Putamen (tissue), 1 donor: ENCODE data around the gene PHF10.

Experiments
- DNase-seq: peaks from one replicate; pipeline ENCODE4 v3.0.0-alpha.2; 2016; ENCODE audit warnings: low spot score

PHF10 gene

DNA sequence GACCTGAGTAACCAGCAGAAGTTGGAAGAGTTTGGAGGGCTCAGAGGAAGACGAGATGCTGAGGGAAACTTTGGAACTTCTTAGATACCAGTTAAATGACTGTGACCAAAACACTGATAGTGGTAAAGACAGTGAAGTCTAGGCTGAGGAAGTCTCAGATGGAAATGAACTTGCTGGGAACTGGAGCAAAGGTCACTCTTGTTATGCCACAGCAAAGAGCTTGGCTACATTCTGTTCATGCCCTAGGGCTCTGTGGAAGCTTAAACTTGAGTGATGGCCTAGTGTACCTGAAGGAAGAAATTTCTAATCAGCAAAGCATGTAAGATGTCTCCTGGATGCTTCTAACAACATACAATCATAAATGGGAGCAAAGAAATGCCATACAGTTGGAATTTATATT, 47.2 kb downstream of the PHF10 start:
- DNase-seq, result no peak

- DNase-seq, result no peak
These were observed 49.3 kb downstream of the PHF10 start for GRCh38 chr6:169675011-169675410.

DNA sequence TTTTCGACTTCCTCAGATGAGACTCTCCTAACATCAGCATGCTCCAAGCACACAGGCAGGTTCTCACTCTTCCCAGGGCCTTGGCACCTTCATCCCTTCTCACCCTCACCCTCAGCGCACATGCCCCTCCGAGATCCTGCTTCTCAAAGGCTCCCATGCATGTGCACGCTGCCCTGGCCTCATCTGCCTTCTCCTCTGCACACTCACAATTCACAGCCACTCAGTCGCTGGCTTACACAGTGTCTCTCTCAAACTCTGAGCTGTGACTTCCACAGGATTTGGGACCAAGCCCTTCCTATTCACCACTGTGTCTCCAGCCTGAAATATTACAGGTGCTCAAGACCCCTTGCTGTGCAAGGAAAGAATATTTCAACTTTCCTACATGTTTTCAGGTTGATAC, 52.7 kb downstream of the PHF10 start:
- no peak for DNase-seq

- no peak for DNase-seq
These were observed 54.4 kb downstream of the PHF10 start for GRCh38 chr6:169669889-169670288.

DNA sequence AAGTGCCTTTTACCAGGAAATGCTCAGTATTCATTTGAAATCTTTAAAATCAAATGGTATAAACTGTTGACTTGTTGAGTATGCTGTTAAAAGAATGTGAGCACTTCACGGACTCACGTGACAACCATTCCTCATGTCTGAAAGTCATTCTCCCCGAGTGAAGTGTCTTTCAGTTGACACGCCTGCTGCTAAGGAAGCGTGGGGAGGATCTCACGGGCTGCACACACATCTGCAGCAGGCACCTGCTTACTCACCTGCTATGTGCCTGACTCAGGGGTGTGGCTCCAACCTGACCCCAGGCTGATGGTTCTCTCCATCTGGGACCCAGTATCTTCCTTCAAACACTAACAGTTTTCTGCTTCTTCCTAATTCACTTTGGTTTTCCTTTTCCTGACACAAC, 55.2 kb downstream of the PHF10 start:
- no peak for DNase-seq

DNA sequence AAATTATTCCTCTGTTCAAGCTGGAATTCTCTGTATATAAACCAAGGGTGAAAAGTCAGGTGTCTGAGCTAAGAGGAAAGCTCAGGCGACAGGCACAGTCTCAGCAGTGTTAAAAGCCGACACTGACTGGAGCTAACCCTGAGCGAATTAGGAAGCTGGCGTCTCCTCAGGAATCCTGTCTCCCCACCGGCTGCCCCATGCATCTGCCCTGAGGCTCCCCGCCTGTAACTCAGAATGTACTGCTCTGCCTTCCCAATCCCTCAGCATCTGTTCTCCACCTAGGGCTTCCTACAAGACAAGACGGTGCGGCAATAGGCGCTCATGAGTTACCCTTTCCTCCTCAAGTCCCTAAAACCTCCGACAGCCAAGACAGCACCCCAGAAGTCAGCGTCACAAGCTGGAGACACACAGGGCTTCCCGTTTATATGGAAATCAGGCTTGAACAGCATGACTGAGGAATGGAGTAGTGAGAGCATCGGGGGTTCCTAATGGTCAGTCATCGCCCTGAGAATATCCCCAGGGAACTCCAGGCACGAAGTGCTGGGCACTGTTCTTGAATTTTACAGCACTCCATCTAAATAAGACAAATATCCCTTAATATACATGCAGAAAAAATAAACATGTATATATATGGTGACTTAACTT, 56.0 kb downstream of the PHF10 start:
- no peak for DNase-seq

GRCh38 chr6:169667716-169668115, 56.6 kb downstream of the PHF10 start:
- DNase-seq, result no peak

- no peak for DNase-seq
These were observed 57.9 kb downstream of the PHF10 start for GRCh38 chr6:169666441-169666840.

GRCh38 chr6:169665289-169665688, 59.0 kb downstream of the PHF10 start:
- DNase-seq, result no peak

GRCh38 chr6:169664227-169664626, 60.1 kb downstream of the PHF10 start:
- DNase-seq, result no peak

GRCh38 chr6:169663468-169663867, 60.8 kb downstream of the PHF10 start:
- DNase-seq, result no peak

GRCh38 chr6:169661391-169661756, 62.9 kb downstream of the PHF10 start:
- DNase-seq, result no peak

DNA sequence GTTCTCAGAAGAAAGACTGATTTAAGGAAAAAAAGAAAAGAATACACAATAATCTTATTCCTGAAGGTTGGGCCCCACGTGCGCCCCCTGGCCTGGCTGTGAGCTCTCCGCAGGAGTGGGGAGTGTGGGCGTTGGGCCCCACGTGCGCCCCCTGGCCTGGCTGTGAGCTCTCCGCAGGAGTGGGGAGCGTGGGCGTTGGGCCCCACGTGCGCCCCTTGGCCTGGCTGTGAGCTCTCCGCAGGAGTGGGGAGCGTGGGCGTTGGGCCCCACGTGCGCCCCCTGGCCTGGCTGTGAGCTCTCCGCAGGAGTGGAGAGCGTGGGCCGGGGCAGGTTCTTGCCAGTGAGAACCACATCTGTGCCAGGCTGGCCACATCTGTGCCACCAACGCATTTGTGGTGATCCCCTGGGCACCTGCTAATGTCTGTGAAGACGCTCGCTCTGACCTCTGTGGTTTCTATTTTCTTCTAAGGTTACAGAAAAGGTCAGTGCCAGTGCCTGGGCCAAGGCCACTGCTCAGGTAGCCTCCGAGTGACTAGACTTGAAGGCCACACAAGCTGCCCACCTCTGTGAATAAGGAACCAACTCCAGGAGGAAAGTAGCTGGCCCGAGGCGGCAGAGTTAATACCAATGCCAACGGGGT, 63.4 kb downstream of the PHF10 start:
- no peak for DNase-seq

GRCh38 chr6:169659820-169660610, 64.3 kb downstream of the PHF10 start:
- no peak for DNase-seq

- DNase-seq, result no peak
These were observed 67.1 kb downstream of the PHF10 start for GRCh38 chr6:169657284-169657610.

DNA sequence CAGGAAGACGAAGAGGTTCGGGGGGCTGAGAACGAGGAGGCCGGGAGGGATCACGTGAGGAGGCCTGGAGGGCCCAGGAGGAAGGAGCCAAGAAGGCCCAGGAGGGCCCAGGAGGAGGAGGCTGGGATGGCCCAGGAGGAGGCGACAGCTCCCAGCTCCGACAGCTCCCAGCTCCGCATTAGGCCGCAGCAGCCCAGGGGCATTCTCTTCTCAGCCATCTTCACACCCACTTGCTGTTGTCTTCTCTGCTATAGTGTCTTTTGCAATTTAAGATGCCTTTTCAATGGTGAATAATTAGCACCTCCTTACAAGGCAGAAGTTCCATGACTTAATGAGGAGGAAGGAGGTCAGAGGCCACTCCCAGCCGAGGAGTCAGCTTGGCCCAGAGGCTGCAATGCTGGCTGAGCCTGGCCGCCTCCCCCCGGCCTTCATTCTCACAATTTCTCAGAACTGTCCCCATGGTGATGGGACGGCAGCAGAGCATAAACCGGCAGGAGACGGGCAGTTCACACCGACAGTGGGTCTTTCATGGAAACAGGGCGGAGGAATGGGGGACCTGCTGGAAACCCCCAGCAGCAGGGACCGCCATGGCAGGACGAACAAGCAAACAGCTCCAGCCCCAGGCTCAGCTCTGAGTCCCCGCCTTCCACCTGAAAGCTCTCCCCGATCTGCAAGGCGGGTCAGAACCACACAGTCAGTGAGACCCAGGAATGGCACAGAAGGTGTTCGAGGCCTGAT, 67.6 kb downstream of the PHF10 start:
- no peak for DNase-seq

DNA sequence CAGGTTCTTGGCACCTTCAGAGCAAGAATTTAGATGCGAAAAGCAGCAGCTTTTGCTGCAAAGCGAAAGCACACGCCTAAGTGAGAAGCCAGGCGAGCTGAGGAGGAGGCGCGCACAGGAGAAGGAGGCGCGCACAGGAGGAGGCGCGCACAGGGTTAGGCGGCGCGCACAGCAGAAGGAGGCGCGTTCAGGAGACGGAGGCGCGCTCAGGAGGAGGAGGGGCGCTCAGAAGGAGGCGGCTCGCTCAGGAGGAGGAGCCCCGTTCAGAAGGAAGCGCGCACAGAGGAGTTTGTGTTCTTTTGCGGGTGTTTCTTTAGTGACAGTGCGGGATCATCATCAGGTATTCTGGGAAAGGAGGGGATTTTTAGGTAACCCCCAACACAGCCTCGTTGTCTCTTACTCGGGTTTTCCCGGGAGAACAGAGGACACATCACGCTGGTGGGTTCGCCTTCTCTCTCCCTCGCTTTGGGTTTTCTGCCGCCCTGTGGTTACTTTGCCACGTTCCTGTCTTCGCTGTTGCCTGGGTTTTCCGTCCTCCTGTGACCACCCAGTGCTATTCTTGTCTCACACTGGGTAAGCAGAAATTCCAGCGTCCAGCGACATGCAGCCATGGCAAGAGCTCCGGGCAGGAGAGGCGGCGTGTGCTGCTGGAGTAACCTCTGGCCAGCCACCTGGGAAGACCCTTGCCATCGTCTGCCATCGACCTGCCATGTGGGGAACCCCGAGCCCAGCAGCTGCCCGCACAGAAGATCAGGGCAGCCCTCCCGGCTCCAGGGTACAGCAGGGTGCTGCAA, 69.5 kb downstream of the PHF10 start:
- DNase-seq, result peak; percentile 75
